NCI-H2196 (cell line): ENCODE results near the gene ABTB2.

ENCODE experiments used
- DNase-seq: peaks from one replicate; lab custom pipeline; 2025; ENCODE audit not compliant: unreplicated experiment; lab: John Stamatoyannopoulos, UW

Gene ABTB2

GRCh38 chr11:34296412-34296811 is 61.4 kb downstream of the ABTB2 start:
- DNase-seq = no peak

GRCh38 chr11:34292546-34292945 is 65.3 kb downstream of the ABTB2 start:
- no peak for DNase-seq

GRCh38 chr11:34292111-34292510 is 65.7 kb downstream of the ABTB2 start:
- no peak for DNase-seq

- DNase-seq = no peak
Measured at GRCh38 chr11:34290926-34291325, 66.9 kb downstream of the ABTB2 start.

DNA sequence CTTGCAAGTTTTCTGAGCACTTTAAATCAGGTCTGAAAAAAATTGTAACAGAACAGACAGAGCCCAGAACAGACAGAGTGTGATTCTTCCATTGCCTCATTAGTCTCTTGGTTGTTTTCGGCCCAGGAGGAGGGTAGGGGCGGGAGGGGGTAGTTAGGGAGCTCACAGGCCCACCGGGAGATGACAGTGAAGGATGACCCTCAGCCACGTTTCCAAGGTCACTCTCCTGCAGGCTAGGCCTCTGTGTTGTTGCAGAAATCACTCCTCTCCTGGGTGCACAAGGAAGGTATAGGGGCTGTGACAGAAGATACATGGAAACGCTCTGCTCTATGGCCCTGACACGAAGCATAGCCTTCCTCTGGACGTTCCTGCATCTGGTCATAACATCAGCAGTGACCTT is 69.3 kb downstream of the ABTB2 start:
- no peak for DNase-seq

DNA sequence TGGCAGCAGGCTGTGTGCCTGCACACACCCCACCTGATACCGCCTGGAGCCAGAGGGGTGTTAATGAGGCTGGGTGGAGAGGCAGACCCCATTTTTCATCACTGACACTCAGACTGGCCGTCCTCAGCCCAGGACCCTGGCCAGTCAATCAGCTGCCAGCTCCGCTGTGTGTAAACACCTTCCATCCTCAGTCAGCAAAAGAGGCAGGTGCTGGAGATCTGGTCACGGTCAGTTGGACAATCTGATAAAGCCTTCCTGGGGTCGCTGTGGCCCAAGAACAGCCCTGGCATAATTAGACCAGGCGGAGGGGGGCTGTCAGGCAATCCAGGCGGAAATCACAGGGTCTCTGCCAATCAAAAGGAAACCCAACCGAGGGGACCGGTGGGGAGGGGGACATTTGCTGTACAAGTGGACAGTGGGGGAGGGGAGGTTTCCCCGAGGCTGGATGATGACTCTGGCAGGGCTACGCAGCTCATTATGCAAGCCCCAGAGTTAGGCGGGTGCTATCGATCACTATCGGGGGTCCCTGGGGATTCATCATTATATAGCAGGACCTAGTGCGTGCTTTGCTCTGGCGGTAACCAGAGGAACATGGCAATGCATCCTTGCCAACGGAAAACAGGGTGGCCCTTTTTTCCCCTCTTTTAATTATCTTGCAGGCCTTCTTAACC is 72.9 kb downstream of the ABTB2 start:
- DNase-seq = peak; percentile 55

- DNase-seq = no peak
Measured at GRCh38 chr11:34284156-34284555, 73.7 kb downstream of the ABTB2 start.

DNA sequence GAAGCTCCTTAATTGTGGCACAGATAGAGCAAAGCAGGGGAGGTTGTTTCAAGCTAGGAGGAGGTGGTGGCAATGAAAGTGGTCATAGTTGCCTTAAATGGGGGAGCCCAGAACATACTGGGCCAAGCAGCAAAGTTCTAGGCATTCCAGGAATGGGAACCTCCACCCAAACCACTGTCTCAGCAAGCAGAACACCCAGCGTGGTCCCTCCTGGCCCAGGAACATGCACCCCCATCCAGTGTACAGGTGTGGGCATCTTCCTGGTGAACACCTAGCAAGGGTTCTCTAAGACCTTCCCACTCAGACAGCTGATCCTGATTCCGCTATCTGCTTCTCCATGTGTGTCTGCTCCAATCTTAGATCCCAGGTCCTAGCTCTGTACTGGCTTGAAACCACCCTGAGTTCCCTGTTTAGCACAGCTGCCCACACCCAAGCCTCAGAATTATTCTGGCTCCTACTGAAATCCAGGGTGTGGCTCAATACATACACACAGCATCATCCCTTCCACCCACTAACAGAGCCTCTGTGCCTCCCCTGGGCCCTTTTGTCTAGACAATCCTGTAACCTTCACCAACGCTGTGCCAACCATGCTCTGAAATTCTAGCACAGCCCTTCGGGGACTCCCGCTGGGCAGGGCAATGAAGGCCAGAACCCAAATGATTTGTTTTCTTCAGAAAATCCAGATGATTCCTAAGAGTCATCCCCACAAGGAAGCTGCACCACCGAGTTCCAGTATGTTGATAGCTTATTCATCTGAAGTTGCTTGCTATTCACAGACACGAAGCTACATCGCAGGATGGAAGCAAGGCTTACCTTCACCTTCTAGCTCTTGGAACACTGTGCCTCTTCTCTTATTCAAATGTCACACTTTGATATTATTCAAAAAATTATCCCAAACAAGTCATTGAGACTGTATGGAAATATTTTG is 76.6 kb downstream of the ABTB2 start:
- no peak for DNase-seq

DNA sequence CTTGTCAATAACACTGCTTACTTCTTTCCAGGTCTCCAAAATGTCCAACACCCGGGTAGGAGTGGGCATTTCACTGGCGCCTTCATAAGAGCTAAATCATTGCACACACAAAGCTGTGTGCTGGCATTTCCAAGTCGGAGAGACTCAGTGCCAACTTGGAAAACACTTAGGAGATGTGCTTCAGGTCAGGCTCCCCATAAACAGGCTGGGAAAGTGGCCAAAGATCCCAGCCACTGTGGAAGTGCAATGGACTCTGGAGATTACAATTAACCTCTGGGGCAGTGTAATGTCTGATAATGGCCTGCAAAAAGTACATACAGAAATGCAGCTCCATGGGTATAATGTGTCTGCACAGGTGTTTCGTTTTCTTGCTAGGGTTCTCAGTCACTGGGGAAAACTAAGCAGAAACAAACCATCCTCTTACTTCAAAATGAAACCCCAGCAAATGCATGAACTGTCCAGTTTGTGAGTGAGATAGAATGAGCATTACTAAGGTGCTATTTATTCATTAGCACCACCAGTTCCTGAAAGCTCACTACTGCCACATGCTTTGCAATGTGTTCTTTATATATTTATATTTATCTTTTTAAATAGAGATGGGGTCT is 79.0 kb downstream of the ABTB2 start:
- DNase-seq = no peak

DNA sequence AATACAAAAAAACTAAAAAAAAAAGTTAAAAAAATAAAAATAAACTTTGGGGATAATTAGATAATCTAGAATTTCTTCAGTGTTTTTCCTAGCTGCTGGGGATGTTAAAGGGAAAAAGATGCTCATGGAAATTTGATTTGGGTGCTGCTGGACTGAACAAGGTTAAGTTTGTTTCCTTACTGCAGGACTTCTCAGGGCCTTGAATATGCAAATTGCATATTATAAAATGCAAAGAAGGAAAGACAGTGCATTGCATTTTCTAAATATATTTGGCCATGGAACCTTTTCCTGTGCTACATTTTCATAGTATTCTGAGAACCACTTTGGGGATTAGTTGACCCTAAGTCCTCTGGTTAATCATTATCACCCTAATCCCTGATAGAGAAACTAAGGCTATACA is 79.6 kb downstream of the ABTB2 start:
- no peak for DNase-seq

GRCh38 chr11:34277171-34277570 is 80.6 kb downstream of the ABTB2 start:
- DNase-seq = no peak

DNA sequence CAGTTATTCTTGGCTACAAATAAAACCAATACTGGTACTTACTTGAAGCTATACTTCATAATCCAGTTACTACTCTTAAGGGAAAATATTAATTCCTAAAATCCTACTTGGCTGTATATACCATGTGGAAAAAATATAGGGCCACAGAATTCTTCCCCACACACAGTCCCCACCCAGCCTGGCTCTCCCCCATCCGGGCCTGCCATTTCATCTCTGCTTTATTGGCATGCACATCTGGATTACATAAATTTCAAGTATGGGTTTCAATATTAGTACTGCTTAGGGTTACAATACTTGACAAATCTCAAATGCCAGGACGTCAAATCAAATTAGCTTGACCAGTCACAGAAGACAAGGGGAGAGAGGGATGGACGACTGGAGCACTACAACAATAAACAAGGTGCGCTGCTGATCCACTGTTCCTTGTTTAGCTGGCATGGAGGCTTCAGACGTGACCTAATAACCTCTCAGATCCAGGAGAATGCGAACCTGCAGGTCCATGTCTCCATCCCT is 81.4 kb downstream of the ABTB2 start:
- DNase-seq = no peak

GRCh38 chr11:34275486-34275885 is 82.3 kb downstream of the ABTB2 start:
- DNase-seq = no peak

DNA sequence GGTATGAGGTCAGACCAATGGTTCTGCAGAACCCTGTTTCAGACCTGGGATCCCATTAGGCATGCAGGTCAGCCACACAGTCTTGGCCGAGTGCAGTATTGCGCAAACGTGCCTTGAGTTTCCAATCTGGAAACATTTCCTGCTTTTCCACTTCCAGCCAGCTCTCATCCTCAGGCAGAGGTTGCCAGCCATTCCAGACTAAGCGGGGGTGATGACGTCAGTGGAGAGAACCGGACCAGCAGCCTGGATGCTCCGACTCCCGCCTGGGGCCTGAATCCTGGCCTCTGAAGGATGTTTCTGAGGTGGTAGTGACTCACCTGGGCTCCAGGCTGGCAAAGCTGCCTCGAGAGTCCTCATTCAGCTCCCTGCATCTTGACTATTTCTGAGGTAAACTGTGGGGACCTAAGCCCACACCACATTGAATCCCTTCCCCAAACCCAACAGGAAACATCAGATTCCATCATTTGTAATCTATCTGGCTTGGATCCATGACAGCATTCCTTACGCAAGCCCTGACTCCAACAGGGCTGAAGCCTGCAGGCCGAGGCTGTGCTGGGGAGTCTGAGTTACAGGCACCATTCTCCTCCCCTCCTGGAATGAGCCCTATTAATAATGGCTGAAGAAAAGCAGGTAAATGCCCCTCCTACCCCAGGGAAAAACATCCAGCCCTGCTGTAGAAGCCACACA is 83.0 kb downstream of the ABTB2 start:
- DNase-seq = peak; percentile 84

DNA sequence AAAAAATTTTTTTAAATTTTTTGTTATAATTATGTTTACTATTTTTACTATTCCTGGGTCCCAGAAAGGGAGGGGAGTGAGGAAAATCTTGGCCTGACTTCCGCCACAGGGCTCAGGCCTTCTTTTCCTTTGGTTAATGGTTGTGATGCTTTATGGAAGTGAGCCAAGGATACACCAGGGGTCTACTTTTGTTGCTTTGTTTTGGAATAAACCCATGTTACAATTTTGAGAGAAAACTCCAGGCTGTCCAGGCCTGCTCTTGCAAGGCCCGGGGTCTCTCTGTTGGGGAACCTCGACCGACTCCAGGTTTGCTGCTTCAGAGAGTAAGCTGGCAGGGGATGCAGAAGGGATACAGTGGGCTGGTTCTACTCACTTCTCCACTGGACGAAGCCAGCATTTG is 84.7 kb downstream of the ABTB2 start:
- DNase-seq = no peak

- no peak for DNase-seq
Measured at GRCh38 chr11:34271727-34272126, 86.1 kb downstream of the ABTB2 start.

- no peak for DNase-seq
Measured at GRCh38 chr11:34270711-34271110, 87.1 kb downstream of the ABTB2 start.

GRCh38 chr11:34269694-34270245 is 88.0 kb downstream of the ABTB2 start:
- no peak for DNase-seq

GRCh38 chr11:34268906-34269430 is 88.8 kb downstream of the ABTB2 start:
- DNase-seq = no peak

GRCh38 chr11:34267417-34267816 is 90.4 kb downstream of the ABTB2 start:
- no peak for DNase-seq

- DNase-seq = no peak
Measured at GRCh38 chr11:34267013-34267412, 90.8 kb downstream of the ABTB2 start.
